DMS 273 (cell line): Measurements from ENCODE around the gene SPTBN1.
"Not testable (repeated sequence)": the region's sequence is repeated elsewhere in the genome, so short reads cannot be mapped to it uniquely, and the experiment has no call there.

Experiments
- DNase-seq: peaks from one replicate; lab custom pipeline; 2025; ENCODE audit not compliant: unreplicated experiment; lab: John Stamatoyannopoulos, UW

SPTBN1 gene

DNA sequence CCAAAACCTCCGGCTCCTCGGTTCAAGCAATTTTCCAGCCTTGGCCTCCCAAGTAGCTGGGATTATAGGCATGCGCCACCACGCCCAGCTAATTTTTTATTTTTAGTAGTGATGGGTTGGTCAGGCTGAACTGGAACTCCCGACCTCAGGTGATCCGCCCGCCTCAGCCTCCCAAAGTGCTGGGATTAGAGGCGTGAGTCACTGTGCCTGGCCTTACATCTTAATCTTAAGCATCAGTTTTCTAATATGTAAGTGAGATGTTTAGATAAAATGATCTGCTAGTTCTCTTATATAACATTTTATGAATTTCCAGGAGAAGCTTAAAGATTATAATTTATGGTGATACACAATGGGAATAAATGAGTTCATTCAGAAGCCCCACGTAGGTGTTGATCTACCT is 69.2 kb downstream of the SPTBN1 start:
- DNase-seq = no peak

DNA sequence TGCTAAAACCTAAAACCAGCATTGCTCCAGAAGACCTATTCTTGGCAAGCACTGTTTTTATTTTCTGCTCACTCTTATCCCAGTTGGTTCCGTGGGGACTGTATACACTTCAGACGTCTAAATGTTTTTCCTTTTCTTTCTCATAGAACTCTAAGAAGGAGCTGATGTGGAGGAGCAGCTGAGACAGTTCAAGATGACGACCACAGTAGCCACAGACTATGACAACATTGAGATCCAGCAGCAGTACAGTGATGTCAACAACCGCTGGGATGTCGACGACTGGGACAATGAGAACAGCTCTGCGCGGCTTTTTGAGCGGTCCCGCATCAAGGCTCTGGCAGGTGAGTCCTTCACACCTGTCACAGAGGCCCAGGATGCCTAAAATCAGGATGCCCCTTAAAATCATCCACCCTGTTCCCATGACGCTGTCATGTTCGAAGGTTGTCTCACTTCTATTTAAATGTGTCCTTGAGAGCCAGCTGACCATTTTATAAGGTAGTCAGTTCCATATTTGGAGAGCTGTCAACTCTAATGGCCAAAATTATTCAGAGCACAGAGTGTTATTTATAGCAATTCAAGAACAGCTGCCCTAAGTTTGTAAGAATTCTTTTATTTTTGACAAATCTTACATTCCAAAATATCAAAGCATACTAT is 70.2 kb downstream of the SPTBN1 start:
- DNase-seq = no peak

DNA sequence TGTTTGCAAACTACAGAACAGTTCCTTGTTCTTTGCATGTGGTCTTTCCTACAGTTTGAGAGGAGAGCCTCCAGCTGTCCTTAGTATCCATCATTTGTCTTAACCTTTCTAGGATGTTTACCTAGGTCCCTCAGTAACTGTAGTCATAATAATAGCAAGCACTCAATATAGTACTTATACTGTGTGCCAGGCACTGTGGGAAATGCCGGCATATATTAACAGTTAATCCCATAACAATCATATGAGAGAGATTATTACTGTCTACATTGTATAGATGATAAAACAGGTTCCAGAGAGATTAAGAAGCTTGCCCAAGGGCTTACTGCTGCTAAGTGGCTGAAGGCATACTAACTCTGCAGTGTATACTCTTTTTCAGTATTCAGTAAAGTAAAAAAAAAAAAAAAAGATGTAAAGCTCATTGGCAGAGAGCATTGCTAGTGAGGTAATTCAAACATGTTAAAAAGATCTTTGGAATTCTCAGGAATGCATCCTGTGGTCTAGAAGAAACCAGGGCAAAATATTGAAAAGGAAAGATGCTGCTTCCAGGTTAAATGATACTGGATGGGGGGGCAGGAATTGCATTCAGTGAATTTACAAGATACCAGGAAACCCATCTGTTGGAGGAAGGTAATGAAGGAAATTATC is 72.3 kb downstream of the SPTBN1 start:
- no peak for DNase-seq

DNA sequence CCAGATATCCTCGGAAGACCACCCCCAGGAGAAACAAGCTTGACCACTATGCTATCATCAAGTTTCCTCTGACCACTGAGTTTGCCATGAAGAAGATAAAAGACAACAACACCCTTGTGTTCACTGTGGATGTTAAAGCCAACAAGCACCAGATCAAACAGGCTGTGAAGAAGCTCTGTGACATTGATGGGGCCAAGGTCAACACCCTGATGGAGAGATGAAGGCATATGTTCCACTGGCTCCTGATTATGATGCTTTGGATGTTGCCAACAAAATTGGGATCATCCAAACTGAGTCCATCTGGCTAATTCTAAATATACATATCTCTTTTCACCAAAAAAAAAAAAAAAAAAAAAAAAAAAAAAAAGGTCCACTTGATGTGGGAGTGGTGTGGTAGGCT is 73.4 kb downstream of the SPTBN1 start:
- not testable (repeated sequence) for DNase-seq

DNA sequence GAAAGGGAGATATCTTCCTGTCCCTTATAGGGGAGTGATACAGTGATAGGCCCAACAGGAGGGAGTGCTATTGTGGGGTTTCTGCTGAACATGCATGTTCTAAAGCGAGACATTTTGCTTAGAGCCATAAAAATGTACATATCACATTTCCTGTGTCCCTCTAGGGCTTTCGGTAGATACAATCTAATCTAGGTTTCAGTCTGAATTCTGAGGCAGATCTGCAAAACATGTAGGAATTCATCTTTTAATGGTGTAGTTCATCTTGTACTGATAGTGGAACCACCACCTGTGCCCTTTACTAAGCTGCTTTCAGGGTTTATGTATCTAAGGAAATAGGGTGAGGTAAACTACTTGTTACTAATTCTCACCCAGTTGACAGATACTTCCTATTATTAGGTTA is 73.8 kb downstream of the SPTBN1 start:
- DNase-seq = no peak

DNA sequence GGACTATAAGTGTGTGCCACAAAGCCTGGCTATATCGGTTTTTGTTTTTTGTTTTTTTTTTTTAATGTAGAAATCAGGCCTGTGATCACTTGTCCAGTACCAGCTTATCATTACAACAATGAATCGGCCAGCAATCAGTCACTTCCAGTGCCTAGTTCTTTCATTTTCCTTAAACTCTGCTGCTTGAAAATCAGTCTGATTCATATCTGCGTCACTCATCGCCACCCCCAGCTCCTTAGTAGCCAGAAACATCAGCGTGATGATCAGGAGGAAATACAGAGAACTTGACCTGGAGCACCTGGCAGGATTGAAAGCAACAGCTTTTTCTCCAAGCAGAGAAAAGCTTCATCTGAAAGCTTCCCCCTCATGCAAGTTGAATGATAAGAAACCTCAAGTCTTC is 75.4 kb downstream of the SPTBN1 start:
- no peak for DNase-seq

DNA sequence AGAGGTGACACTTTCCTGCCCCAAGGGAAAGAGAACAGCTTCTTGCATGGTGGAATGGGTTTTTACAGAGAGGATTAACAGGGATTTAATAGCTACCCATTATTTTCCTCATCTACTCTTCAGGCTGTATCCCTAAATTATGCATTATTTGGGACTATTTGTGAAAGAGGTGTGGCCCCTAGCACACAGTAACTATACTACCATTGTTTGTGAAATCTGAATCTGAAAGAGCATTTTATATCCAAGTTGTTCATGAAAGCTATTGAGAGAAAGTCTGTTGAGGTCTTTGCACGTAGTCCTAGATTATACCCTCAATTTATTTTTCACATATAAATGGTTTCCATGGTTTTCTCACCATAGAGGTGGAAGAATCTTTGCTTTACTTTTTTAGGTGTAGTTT is 78.1 kb downstream of the SPTBN1 start:
- DNase-seq = no peak

DNA sequence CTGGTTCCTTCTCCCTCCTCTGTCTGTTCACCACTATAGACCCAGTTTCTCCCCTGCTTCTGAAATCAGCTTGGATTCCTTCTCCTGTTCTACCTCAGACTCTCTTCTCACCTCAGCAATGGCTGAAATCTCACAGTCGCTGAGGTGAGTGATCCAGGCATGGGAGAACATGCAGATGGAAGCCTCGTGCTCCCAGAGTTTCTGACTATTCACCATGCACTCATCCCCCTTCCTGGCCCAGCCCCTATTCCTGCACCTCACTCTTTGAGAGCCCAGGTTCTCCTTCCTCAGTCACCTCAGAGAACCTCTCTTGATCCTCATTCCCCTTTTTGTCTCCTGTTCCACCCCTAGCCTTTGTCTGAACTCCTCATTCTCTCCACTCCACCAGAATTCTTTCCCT is 78.5 kb downstream of the SPTBN1 start:
- DNase-seq = no peak

DNA sequence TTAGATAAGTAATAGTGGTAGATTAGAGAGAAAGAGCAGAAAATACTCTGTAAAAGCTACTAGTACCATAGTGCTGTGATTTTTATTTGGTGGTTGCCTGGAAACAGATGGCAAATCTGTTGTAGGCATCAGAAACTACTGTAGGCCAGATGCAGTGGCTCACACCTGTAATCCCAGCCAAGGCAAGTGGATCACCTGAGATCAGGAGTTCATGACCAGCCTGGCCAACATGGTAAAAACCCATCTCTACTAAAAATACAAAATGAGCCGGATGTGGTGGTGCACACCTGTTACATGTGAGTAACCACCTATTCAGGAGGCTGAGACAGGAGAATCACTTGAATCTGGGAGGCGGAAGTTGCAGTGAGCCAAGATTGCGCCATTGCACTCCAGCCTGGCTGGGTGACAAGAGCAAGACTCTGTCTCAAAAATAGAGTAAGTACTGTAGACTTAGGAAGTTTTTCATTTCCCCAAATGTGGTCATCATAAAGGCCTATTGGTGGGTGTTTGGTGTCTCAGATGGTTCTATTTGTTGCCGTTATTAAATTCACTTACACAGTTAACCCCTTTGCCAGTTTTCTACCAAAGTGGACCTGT is 79.6 kb downstream of the SPTBN1 start:
- no peak for DNase-seq

DNA sequence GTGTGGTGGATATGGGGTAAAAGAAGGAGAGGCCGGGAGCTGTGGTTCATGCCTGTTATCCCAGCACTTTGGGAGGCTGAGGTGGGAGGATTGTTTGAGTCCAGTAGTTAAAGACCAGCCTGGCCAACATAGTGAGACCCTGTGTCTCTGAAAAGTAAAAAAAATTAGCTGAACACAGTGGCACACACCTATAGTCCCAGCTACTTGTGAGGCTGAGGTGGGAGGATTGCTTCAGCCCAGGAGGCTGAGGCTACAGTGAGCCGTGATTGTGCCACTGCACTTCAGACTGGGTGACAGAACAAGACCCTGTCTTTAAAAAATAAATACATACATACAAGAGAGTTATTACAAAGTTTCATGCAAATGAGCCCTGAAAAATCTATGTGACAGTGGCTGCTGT is 80.6 kb downstream of the SPTBN1 start:
- no peak for DNase-seq

DNA sequence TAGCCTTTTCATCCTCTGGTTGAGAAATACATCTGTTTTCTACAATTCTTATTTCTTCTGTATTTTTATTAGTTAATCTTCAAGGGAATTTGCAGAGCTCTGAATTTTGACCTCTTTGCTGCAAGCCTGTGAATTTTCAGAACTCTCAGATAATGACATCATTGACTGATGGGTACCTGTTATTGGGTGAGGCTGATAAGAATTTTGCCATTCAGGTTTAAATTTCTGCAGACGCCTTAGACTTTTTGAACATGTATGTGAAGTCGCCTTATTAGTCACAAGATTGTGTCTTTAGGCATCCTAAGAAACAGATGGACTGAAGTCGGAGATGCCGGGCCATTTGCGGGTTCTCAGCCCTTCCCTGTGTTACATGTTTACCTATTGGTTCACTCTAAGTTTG is 82.4 kb downstream of the SPTBN1 start:
- DNase-seq = no peak

DNA sequence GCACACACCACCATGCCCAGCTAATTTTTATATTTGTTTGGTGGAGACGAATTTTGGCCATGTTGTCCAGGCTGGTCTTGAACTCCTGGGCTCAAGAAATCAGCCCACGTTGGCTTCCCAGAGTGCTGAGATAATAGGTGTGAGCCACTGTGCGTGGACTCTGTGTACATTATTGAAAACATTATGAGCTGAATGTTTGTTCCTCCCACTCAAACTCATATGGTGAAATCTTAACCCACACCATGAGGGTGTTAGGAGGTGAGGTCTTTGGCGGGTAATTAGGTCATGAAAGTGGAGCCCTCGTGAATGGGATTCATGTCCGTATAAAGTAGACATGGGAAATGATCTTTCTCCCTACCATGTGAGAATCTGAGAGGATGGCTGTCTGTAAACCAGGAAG is 83.6 kb downstream of the SPTBN1 start:
- no peak for DNase-seq

DNA sequence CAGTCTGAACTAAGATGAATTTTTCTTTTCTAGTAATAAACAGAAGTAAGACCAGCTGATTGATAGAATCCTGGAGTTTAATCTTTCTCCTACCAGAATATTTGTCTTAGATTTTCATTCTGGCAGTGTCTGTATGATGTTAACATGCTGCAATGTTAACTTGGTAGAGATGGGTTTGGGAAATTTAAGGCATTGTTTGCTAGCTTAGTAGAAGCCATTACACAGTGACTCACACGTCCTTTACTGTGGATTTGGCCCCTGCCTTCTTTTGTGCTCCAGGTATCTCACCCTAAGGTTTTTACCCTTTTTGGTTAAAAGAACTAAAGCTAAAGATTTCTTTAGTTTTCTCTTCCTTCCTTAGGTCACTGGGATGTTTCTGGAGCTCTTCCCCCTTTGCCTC is 84.1 kb downstream of the SPTBN1 start:
- no peak for DNase-seq

DNA sequence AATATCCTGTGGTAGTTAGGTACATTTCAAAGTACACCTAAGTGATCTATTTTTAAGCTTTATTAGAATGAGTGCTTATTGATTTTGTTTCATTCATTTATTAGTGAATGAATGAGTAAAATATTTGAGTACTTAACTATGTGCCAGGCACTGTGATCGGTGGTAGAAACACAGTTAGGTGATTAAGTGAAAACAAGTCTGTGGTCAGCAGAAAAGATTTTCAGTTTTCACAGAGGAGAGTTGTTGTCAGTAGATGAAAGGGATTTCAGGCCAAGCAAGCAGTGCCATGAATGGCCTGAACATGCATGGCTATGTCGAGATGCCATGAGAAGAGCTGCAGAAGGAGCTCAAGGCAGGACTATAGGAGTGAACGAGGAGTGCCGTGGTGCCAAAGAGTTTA is 85.9 kb downstream of the SPTBN1 start:
- no peak for DNase-seq

DNA sequence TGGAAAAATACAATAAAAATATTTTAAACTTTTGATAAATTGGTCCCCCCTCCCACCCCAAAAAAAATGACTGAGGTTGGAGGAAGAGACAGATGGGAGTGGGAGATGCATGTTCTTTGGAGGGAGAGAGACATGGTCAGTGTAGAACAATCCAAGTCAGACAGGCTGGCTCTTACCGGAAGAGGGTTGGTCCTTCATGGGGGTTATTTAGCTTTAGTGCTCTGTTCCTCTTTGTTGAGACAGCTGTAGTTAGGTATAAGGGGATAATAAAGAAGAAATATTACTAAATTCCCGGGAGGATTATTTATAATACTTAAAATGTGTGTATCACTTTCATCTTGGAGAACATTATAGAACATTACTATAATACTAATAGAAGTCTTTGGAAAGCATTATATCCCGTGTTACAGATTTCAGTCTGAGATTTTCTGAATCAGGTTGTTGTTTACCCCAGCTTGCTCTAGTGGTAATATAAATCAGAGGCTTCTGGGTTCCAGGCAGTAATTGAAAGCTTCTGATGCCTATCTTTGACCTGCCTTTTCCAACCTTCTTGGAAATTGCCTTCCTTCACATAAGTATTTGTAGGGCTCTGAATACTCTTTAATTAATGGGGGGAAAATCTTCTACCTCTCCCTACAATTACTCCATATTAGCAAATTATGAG is 87.7 kb downstream of the SPTBN1 start:
- DNase-seq = no peak

DNA sequence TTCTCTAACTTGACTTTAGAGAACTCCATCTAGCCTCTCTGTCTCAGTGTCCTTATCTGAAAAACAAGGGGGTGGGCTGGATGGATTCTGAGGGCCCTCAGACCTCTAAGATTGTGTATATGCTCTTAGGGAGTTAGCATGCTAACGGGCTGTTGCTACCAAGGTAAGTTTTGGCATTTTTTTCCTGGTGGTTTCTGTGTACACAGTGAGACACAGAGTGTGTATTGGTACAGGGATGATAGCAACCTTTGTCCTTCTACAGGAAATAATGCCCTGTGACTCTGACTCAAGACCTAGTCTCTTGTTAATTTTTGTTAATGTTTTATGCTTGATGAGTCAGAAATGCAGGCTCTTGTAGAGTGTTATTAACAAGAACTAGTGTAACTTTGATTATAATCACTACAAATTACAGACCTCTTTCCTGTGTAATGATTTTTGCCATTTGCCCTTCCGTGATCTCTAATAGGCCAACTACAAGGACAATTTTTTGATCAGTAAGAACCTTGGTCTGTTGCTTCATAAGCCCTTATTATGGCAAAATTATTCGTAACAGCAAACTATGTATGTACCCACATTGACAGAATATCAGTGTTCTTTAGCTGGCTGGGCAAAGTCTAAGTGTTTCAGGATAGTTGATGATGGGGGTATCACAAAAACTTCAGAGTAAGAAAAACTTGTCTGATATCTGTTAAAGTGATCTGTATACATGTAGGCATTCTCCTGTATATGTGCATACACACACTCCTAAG is 89.7 kb downstream of the SPTBN1 start:
- DNase-seq = no peak

DNA sequence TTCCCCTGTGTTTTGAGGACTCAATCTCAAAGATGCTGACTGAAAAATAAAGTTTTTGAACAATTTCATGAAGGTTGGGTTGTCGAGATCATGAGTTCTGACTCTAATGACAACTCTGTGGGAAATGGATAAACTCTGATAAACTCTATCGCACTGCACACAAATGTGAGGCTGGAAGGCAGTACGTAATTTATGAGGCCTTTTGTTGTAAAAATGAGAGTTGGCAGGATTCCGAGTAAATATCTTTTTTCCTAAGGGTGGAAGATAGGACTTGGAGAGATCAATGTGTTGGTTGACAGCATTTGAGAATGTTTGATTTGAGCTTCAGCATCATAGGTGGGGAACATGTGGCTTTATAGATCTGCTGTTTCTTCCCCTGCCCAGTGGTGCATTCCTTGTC is 90.4 kb downstream of the SPTBN1 start:
- no peak for DNase-seq

DNA sequence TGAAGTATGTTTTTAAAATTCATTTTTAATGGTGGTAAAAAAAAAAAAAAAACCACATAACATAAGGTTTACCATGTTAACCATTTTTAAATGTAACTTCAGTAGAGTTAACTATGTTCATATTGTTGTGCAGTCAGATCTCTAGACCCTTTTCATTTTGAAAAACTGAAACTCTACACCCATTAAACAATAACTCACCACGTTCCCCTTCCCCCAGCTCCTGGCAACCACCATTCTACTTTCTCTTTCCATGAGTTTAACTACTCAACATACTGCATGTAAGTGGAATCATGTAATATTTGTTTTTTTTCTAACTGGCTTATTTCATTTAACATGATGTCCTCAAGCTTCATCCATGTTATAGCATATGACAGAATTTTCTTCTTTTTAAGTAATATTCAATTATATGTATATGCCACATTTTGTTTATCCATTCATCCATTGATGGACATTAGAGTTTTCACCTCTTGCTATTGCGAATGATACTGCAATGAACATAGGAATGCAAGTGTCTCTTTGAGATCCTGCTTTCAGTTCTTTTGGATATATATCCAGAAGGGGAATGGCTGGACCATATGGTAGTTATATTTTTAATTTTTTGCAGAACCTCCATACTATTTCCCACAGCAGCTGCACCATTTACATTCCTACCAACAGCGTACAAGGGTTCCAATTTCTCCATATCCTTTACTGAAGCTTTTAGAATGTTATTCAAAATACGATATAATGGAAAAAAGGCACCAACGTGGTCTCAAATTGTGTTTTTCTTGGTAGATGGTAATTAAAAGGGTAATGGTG is 91.0 kb downstream of the SPTBN1 start:
- DNase-seq = no peak

DNA sequence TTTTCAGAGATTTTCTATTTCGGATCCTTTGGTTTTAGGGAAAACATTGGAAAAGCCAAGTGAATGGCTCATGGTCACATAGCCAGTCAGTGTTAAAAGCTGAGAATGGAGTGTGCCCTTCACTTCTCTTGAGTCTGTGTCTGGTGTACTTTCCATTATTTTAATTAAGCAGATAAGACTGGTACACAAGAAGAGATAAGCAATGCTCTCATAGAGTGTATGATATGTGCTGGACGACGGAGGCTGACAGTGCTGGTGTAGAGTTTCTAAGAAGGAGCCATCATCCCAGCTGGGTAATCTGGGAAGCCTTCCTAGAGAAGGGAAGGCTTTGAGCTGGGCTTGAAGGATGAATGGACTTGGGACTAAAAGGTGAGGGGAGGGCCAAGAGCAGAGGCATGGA is 93.3 kb downstream of the SPTBN1 start:
- no peak for DNase-seq

DNA sequence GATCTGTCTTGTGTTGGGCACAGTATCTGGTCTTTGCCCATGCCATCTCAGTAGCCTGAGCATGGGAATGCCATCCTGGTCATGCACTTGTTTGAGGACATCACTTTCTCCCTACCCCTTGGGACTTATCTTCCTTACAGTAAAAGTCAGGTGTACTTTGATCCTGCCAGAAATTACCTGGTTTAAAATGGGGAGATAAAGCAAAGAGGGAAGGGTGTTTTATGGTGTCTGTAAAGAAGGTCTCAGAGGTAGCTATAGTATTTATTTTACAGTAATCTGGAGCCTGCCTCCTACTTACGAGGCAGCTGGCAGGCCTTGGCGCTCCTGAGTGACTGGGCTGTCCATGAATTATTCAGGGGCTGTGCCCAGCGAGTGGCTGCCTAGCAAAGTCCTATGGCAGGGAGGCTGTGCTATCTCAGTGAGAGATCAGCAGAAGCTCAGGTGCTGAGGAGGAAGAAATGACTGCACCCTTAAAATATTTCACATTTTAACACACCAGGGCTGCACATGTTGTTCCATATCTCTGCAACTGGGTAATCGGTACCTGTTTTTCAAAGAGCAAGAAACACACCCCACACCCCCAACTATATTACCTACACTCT is 93.9 kb downstream of the SPTBN1 start:
- peak; percentile 68 for DNase-seq
